ENCODE results near the gene KRT5. TPM values are rescaled to one million over a fixed set of nuclear protein-coding genes. Genes with fewer than 3 reads are reported as not detected.

KRT5 gene
- polyA plus RNA-seq (2013, experiment 1 of 2; ENCODE audit: insufficient read length): 0.31 TPM
- polyA plus RNA-seq (2013, experiment 2 of 2; ENCODE audit: insufficient read length): not detected

- no peak for DNase-seq
Observed at GRCh38 chr12:52519826-52520662, at the start of gene KRT5. TSS of gene KRT5 (minus strand) at chr12:52520394. CDS start at chr12:52520296, 98 bp downstream.

GRCh38 chr12:52568111-52568510 is 47.9 kb upstream of the KRT5 start:
- DNase-seq: no peak

- DNase-seq: no peak
Observed at GRCh38 chr12:52566847-52567291, 46.7 kb upstream of the KRT5 start.

- DNase-seq: no peak
Observed at GRCh38 chr12:52564582-52564981, 44.4 kb upstream of the KRT5 start.

- no peak for DNase-seq
Observed at GRCh38 chr12:52561880-52562449, 41.8 kb upstream of the KRT5 start.

- no peak for DNase-seq
Observed at GRCh38 chr12:52559979-52560378, 39.8 kb upstream of the KRT5 start.

- no peak for DNase-seq
Observed at GRCh38 chr12:52558781-52559445, 38.7 kb upstream of the KRT5 start.

- DNase-seq: no peak
Observed at GRCh38 chr12:52557476-52557875, 37.3 kb upstream of the KRT5 start.

- DNase-seq: no peak
Observed at GRCh38 chr12:52555577-52555976, 35.4 kb upstream of the KRT5 start.

GRCh38 chr12:52552681-52553195 is 32.5 kb upstream of the KRT5 start, which contains the start of gene KRT71:
TSS of gene KRT71 (minus strand) at chr12:52553145. CDS start at chr12:52553077, 68 bp downstream.
- no peak for DNase-seq

- DNase-seq: no peak
Observed at GRCh38 chr12:52552055-52552454, 31.9 kb upstream of the KRT5 start.

- no peak for DNase-seq
Observed at GRCh38 chr12:52551216-52551865, 31.1 kb upstream of the KRT5 start.

GRCh38 chr12:52546126-52546525 is 25.9 kb upstream of the KRT5 start:
- no peak for DNase-seq

GRCh38 chr12:52543985-52544883 is 24.0 kb upstream of the KRT5 start:
- no peak for DNase-seq

GRCh38 chr12:52542785-52543318 is 22.7 kb upstream of the KRT5 start:
- no peak for DNase-seq

GRCh38 chr12:52542157-52542556 is 22.0 kb upstream of the KRT5 start:
- no peak for DNase-seq

- no peak for DNase-seq
Observed at GRCh38 chr12:52541709-52542108, 21.5 kb upstream of the KRT5 start.

- no peak for DNase-seq
Observed at GRCh38 chr12:52540531-52540930, 20.3 kb upstream of the KRT5 start.

- no peak for DNase-seq
Observed at GRCh38 chr12:52539821-52540173, 19.6 kb upstream of the KRT5 start.

GRCh38 chr12:52539083-52539820 is 19.1 kb upstream of the KRT5 start:
- DNase-seq: peak; percentile 81
